Neural cell (in vitro differentiated cells): ENCODE results near the gene SMIM9. TPM values are rescaled to one million over a fixed set of nuclear protein-coding genes. Genes with fewer than 3 reads are reported as not detected.

Experiments
- H2AFZ ChIP-seq: fragments of 200-600, 300-800 bp; sonication (generic), shearing (Covaris generic); 2 replicates; pipeline ENCODE4 v1.6.0; 2014; ENCODE audit warnings: low read depth, mild to moderate bottlenecking, antibody characterized with exemption, low read length, moderate library complexity
- H3F3A ChIP-seq: fragments of 200-600 bp; shearing (Covaris generic); 2 replicates; pipeline ENCODE4 v1.6.1; 2016; ENCODE audit warnings: mild to moderate bottlenecking, moderate library complexity, mixed read lengths, antibody characterized with exemption, low read length; ENCODE audit not compliant: insufficient read depth, poor library complexity, severe bottlenecking
- H3K27ac ChIP-seq: fragments of 200-600, 300-800 bp; sonication (generic), shearing (Covaris generic); 2 replicates; pipeline ENCODE4 v1.5.1; 2014; ENCODE audit warnings: mild to moderate bottlenecking, low read length, moderate library complexity
- H3K27me3 ChIP-seq: fragments of 300-800, 200-600 bp; sonication (generic), shearing (Covaris generic); 2 replicates; pipeline ENCODE4 v1.6.0; 2014; ENCODE audit warnings: mild to moderate bottlenecking, low read depth, low read length, moderate library complexity; ENCODE audit not compliant: insufficient read depth
- H3K36me3 ChIP-seq: fragments of 300-800, 200-600 bp; sonication (generic), shearing (Covaris generic); 2 replicates; pipeline ENCODE4 v1.5.1; 2014; ENCODE audit warnings: mild to moderate bottlenecking, antibody characterized with exemption, low read length, moderate library complexity; ENCODE audit not compliant: insufficient read depth
- H3K4me2 ChIP-seq: fragments of 300-800, 200-600 bp; sonication (generic), shearing (Covaris generic); 2 replicates; pipeline ENCODE4 v1.6.0; 2014; ENCODE audit warnings: mild to moderate bottlenecking, low read length
- H3K4me3 ChIP-seq: fragments of 300-800, 200-600 bp; sonication (generic), shearing (Covaris generic); 2 replicates; pipeline ENCODE4 v1.5.1; 2014; ENCODE audit warnings: mild to moderate bottlenecking, low read length, moderate library complexity
- H3K79me2 ChIP-seq: fragments of 200-600 bp; shearing (Covaris generic); replicated peaks from 2 replicates; pipeline ENCODE4 v1.6.0; 2014; ENCODE audit warnings: mild to moderate bottlenecking, low read length, moderate library complexity; ENCODE audit not compliant: insufficient read depth
- H3K9ac ChIP-seq: fragments of 300-800, 200-600 bp; sonication (generic), shearing (Covaris generic); 2 replicates; pipeline ENCODE4 v1.6.1; 2016; ENCODE audit warnings: mild to moderate bottlenecking, low read length, mixed read lengths
- H3K9me2 ChIP-seq: fragments of 200-600 bp; shearing (Covaris generic); 2 replicates; pipeline ENCODE4 v1.6.1; 2016; ENCODE audit warnings: mild to moderate bottlenecking, low read length, mixed read lengths; ENCODE audit not compliant: insufficient read depth
- H3K9me3 ChIP-seq: fragments of 200-600, 300-800 bp; sonication (generic), shearing (Covaris generic); 2 replicates; pipeline ENCODE4 v1.6.1; 2016; ENCODE audit warnings: mild to moderate bottlenecking, mixed run types, low read length, moderate library complexity, mixed read lengths
- H4K20me1 ChIP-seq: fragments of 200-600 bp; shearing (Covaris generic); 2 replicates; pipeline ENCODE4 v1.6.1; 2016; ENCODE audit warnings: mild to moderate bottlenecking, mixed run types; ENCODE audit not compliant: insufficient read depth
- CTCF ChIP-seq: fragments of 450-650 bp; IDR thresholded peaks from 2 replicates; pipeline ENCODE4 v1.5.1; 2014; ENCODE audit warnings: antibody characterized with exemption, mild to moderate bottlenecking, moderate library complexity; ENCODE audit not compliant: poor library complexity, severe bottlenecking
- EP300 ChIP-seq: fragments of 450-650 bp; conservative IDR thresholded peaks from 2 replicates; pipeline ENCODE4 v1.6.1; 2014; ENCODE audit warnings: antibody characterized with exemption, mild to moderate bottlenecking, moderate library complexity; ENCODE audit not compliant: poor library complexity, severe bottlenecking
- EZH2 ChIP-seq: fragments of 200-600, 300-800 bp; shearing (Covaris generic), sonication (generic); IDR thresholded peaks from 2 replicates; pipeline ENCODE4 v1.6.1; 2014; ENCODE audit warnings: antibody characterized with exemption, low read length, borderline replicate concordance, mild to moderate bottlenecking; ENCODE audit not compliant: insufficient read depth, poor library complexity, severe bottlenecking
- MXI1 ChIP-seq: fragments of 450-650 bp; conservative IDR thresholded peaks from 2 replicates; pipeline ENCODE4 v1.6.1; 2014; ENCODE audit warnings: antibody characterized with exemption, mild to moderate bottlenecking; ENCODE audit not compliant: poor library complexity, severe bottlenecking
- POLR2AphosphoS5 ChIP-seq: IDR thresholded peaks from 2 replicates; pipeline ENCODE4 v1.6.1; 2012
- RAD21 ChIP-seq: fragments of 450-650 bp; conservative IDR thresholded peaks from 2 replicates; pipeline ENCODE4 v1.6.1; 2014; ENCODE audit warnings: antibody characterized with exemption, mild to moderate bottlenecking, moderate library complexity
- SMC3 ChIP-seq: fragments of 450-650 bp; conservative IDR thresholded peaks from 2 replicates; pipeline ENCODE4 v1.6.1; 2014; ENCODE audit warnings: antibody characterized with exemption, mild to moderate bottlenecking, moderate library complexity; ENCODE audit not compliant: poor library complexity
- TAF1 ChIP-seq: IDR thresholded peaks from 2 replicates; pipeline ENCODE4 v1.6.1; 2012; ENCODE audit warnings: low read depth
- polyA plus RNA-seq: library from polyadenylated mRNA; depleted of rRNA; stranded (reverse); fragments of >200 nt; gene quantifications from 2 replicates; pipeline ENCODE4 v1.2.3, GENCODE V29; 2014
- TF ChIP-seq, protein P1 (sequence below): IDR thresholded peaks from 2 replicates; pipeline ENCODE4 v1.6.1; 2012; ENCODE audit warnings: borderline replicate concordance

The SMIM9 gene
- polyA plus RNA-seq, 1 donor from 2014 or later, result not detected

- H3K79me2 ChIP-seq, result no peaks in the 10 kb centered on the region
- no peaks in the 10 kb centered on the region for H3K9me2 ChIP-seq
- no peak overlapping the region for H3K27ac ChIP-seq
- H3K4me3 ChIP-seq, result no peak overlapping the region
- H3K27me3 ChIP-seq, result no peaks in the 10 kb centered on the region
- no peaks in the 10 kb centered on the region for H3K36me3 ChIP-seq
- no peak overlapping the region for H2AFZ ChIP-seq
- TF ChIP-seq EZH2 (no peak), EP300 (no peak), RAD21 (no peak), CTCF (no peak), SMC3 (no peak), MXI1 (no peak), POLR2AphosphoS5 (no peak), TAF1 (no peak)
- TF ChIP-seq, protein P1, sequence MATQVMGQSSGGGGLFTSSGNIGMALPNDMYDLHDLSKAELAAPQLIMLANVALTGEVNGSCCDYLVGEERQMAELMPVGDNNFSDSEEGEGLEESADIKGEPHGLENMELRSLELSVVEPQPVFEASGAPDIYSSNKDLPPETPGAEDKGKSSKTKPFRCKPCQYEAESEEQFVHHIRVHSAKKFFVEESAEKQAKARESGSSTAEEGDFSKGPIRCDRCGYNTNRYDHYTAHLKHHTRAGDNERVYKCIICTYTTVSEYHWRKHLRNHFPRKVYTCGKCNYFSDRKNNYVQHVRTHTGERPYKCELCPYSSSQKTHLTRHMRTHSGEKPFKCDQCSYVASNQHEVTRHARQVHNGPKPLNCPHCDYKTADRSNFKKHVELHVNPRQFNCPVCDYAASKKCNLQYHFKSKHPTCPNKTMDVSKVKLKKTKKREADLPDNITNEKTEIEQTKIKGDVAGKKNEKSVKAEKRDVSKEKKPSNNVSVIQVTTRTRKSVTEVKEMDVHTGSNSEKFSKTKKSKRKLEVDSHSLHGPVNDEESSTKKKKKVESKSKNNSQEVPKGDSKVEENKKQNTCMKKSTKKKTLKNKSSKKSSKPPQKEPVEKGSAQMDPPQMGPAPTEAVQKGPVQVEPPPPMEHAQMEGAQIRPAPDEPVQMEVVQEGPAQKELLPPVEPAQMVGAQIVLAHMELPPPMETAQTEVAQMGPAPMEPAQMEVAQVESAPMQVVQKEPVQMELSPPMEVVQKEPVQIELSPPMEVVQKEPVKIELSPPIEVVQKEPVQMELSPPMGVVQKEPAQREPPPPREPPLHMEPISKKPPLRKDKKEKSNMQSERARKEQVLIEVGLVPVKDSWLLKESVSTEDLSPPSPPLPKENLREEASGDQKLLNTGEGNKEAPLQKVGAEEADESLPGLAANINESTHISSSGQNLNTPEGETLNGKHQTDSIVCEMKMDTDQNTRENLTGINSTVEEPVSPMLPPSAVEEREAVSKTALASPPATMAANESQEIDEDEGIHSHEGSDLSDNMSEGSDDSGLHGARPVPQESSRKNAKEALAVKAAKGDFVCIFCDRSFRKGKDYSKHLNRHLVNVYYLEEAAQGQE, result no peak
- no peak overlapping the region for H3K4me2 ChIP-seq
- no peaks in the 10 kb centered on the region for H4K20me1 ChIP-seq
- no peak overlapping the region for H3K9ac ChIP-seq
- H3F3A ChIP-seq, result no peaks in the 10 kb centered on the region
- no peaks in the 10 kb centered on the region for H3K9me3 ChIP-seq
Observed at GRCh38 chrX:154791939-154792338, 42.5 kb downstream of the SMIM9 start.

DNA sequence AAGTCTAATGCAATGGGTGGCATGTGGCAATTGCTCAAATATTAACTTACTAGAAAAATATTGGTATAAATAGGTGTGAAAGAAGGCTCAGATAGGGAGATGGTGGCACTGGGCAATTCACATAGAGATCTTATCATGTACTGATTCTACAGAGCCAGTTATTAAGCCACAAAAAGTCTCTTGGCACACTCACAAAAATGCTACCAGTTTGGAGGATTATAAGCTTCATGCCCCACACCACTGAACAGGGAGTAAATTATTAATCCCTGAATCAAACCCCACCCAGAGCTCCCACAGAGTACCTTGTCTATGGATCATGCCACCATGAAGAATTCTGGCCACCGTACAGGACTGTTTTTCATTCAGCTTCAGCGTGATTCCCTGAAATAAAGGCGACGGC, 43.0 kb downstream of the SMIM9 start:
- H3K9me3 ChIP-seq, result no peaks in the 10 kb centered on the region
- H3K27me3 ChIP-seq, result no peaks in the 10 kb centered on the region
- no peak overlapping the region for H3K4me2 ChIP-seq
- H3K9ac ChIP-seq, result no peak overlapping the region
- H3K27ac ChIP-seq, result no peak overlapping the region
- no peak overlapping the region for H3K4me3 ChIP-seq
- no peaks in the 10 kb centered on the region for H4K20me1 ChIP-seq
- no peaks in the 10 kb centered on the region for H3K79me2 ChIP-seq
- no peak overlapping the region for H2AFZ ChIP-seq
- TF ChIP-seq, protein P1, result no peak
- TF ChIP-seq EP300, result no peak
- TF ChIP-seq RAD21, result no peak
- no peak for TF ChIP-seq TAF1
- no peak for TF ChIP-seq SMC3
- no peak for TF ChIP-seq POLR2AphosphoS5
- no peak for TF ChIP-seq CTCF
- no peak for TF ChIP-seq MXI1
- H3F3A ChIP-seq, result no peaks in the 10 kb centered on the region
- no peaks in the 10 kb centered on the region for H3K9me2 ChIP-seq
- H3K36me3 ChIP-seq, result no peaks in the 10 kb centered on the region
